SK-N-SH treated with all-trans-retinoic acid at 6 μM for 48 hours (cell line): ENCODE results near the gene RHOT2.

Source experiments
- ATAC-seq: fragments of 200-7000 bp; cut with Tn5 transposase; 3 replicates; pipeline ENCODE4 v1.9.1; 2020; ENCODE audit warnings: mild to moderate bottlenecking, moderate library complexity
- ARNTL ChIP-seq: fragments of 450-650 bp; formaldehyde crosslinking; IDR thresholded peaks from 2 replicates; pipeline ENCODE4 v1.5.0; 2020; ENCODE audit warnings: low read depth, mild to moderate bottlenecking, moderate library complexity, borderline replicate concordance
- BACH2 ChIP-seq: fragments of 250-450 bp; sonication (Bioruptor Pico); IDR thresholded peaks from 2 replicates; pipeline ENCODE4 v1.9.0; 2021; ENCODE audit warnings: mild to moderate bottlenecking, borderline replicate concordance
- CSDC2 ChIP-seq: fragments of 250-450 bp; sonication (Bioruptor Pico); IDR thresholded peaks from 2 replicates; pipeline ENCODE4 v1.5.0; 2020; ENCODE audit warnings: mild to moderate bottlenecking, moderate library complexity
- ESRRG ChIP-seq: fragments of 250-450 bp; sonication (Bioruptor Pico); IDR thresholded peaks from 2 replicates; pipeline ENCODE4 v1.6.1; 2021; ENCODE audit warnings: mild to moderate bottlenecking
- GLIS3 ChIP-seq: fragments of 250-450 bp; sonication (Bioruptor Pico); IDR thresholded peaks from 2 replicates; pipeline ENCODE4 v1.5.0; 2020; ENCODE audit warnings: mild to moderate bottlenecking, moderate library complexity
- OSR1 ChIP-seq: fragments of 250-450 bp; sonication (Bioruptor Pico); IDR thresholded peaks from 2 replicates; pipeline ENCODE4 v1.8.0; 2022; ENCODE audit warnings: moderate library complexity, mild to moderate bottlenecking, inconsistent platforms
- PPARA ChIP-seq: fragments of 250-450 bp; sonication (Bioruptor Pico); IDR thresholded peaks from 2 replicates; pipeline ENCODE4 v1.5.0; 2020; ENCODE audit warnings: mild to moderate bottlenecking, borderline replicate concordance
- RARB ChIP-seq: fragments of 250-450 bp; sonication (Bioruptor Pico); IDR thresholded peaks from 2 replicates; pipeline ENCODE4 v1.8.0; 2021; ENCODE audit warnings: mild to moderate bottlenecking, moderate library complexity
- TCF4 ChIP-seq: fragments of 250-450 bp; sonication (Bioruptor Pico); IDR thresholded peaks from 2 replicates; pipeline ENCODE4 v1.8.0; 2021; ENCODE audit warnings: mild to moderate bottlenecking, moderate library complexity, borderline replicate concordance
- TOX ChIP-seq: fragments of 250-450 bp; sonication (Bioruptor Pico); IDR thresholded peaks from 2 replicates; pipeline ENCODE4 v1.8.0; 2021; ENCODE audit warnings: mild to moderate bottlenecking, moderate library complexity, borderline replicate concordance
- ZC3H10 ChIP-seq: fragments of 250-450 bp; sonication (Bioruptor Pico); IDR thresholded peaks from 2 replicates; pipeline ENCODE4 v1.5.1; 2021; ENCODE audit warnings: mild to moderate bottlenecking, moderate library complexity
- ZFP3 ChIP-seq: fragments of 250-450 bp; sonication (Bioruptor Pico); IDR thresholded peaks from 2 replicates; pipeline ENCODE4 v1.5.0; 2020; ENCODE audit warnings: mild to moderate bottlenecking, moderate library complexity
- ZFP30 ChIP-seq: fragments of 450-650 bp; formaldehyde crosslinking; IDR thresholded peaks from 2 replicates; pipeline ENCODE4 v1.5.0; 2022; ENCODE audit warnings: mild to moderate bottlenecking, moderate library complexity
- ZNF565 ChIP-seq: fragments of 450-650 bp; formaldehyde crosslinking; conservative IDR thresholded peaks from 2 replicates; pipeline ENCODE4 v1.5.0; 2020; ENCODE audit warnings: low read depth, mild to moderate bottlenecking, moderate library complexity
- ZNF70 ChIP-seq: fragments of 450-650 bp; formaldehyde crosslinking; IDR thresholded peaks from 2 replicates; pipeline ENCODE4 v1.5.0; 2020; ENCODE audit warnings: mild to moderate bottlenecking, moderate library complexity
- ZNF8 ChIP-seq: fragments of 450-650 bp; formaldehyde crosslinking; IDR thresholded peaks from 2 replicates; pipeline ENCODE4 v1.5.0; 2020; ENCODE audit warnings: mild to moderate bottlenecking, moderate library complexity
- TF ChIP-seq, protein P1 (sequence below): fragments of 250-450 bp; sonication (Bioruptor Pico); IDR thresholded peaks from 2 replicates; pipeline ENCODE4 v1.5.1; 2021; ENCODE audit warnings: mild to moderate bottlenecking, moderate library complexity
- TF ChIP-seq, protein P2 (sequence below): fragments of 250-450 bp; sonication (Bioruptor Pico); IDR thresholded peaks from 2 replicates; pipeline ENCODE4 v1.8.0; 2021; ENCODE audit warnings: low read depth, mild to moderate bottlenecking, moderate library complexity, borderline replicate concordance
- TF ChIP-seq, protein P3 (sequence below): fragments of 250-450 bp; sonication (Bioruptor Pico); IDR thresholded peaks from 2 replicates; pipeline ENCODE4 v1.8.0; 2020; ENCODE audit warnings: mild to moderate bottlenecking, moderate library complexity, borderline replicate concordance

The RHOT2 gene

DNA sequence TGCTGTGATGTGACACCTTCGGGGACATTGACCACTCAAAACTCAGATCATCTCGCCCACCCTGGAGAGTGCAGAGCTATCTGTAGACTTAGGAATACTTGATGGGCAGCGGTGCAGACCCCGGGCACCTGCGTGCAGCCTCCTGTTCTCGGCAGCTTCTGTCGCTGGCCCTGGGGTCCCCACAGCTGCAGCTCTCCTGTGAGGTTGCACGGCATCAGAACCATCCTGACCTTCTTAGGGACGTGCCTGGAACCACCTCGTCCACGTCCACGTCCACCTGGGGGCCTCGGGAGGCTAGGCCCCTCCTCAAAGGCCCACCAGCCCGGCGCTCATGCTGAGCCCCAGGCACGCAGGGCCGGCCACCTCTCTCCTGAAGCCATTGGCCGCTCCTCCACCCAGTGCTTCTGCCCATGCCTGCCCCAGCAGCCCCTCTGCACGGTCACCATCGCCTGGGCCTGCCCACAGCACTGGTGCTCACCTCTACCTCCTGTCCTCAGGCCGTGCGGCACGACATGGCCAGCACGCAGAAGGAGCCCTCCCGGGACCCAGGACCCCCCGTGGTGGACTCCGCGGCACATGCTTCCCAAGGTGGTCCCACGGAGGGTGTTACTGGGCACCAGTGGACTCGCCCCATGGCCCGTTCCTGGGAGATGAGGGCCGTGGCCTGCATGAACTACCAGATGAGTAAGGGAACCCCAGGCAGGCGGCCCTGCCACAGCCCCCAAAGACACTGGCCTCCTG is 39.4 kb upstream of the RHOT2 start (continued):
- TF ChIP-seq, protein P1, sequence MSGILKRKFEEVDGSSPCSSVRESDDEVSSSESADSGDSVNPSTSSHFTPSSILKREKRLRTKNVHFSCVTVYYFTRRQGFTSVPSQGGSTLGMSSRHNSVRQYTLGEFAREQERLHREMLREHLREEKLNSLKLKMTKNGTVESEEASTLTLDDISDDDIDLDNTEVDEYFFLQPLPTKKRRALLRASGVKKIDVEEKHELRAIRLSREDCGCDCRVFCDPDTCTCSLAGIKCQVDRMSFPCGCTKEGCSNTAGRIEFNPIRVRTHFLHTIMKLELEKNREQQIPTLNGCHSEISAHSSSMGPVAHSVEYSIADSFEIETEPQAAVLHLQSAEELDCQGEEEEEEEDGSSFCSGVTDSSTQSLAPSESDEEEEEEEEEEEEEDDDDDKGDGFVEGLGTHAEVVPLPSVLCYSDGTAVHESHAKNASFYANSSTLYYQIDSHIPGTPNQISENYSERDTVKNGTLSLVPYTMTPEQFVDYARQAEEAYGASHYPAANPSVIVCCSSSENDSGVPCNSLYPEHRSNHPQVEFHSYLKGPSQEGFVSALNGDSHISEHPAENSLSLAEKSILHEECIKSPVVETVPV (CRISPR knock-in tag), result no peak

DNA sequence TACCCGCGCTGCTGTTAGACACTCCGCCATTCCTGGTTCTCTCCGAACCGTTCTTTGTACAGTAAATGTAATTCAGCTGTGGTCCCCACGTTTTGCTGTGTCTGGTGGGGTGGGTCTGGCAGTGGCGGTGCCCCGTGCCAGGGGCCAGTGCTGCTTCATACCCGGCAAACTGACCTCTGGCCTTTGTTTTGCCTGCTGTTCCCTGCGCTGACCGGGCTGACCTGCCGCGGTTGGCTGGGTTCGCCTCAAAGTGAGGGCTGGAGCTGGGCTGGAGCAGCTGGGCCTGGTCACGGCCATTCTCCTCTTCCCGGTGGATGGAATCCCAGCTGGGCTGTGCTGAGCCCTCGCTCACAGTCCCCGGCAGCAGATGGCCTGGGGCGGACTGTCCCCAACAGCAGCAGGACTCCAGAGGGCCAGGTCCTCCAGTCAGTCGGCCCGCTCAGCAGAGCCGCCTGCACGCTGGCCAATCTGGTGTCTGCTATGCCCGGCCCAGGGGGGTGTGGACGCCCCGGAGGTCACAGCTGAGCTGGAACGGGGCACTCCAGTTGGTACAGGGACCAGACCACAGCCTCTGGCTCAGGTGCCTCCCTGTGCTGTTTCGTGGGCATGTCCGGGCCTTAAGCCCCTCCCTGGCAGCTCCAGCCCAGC is 38.6 kb upstream of the RHOT2 start:
- no peak for ATAC-seq
- TF ChIP-seq, protein P1 (CRISPR knock-in tag), result no peak
- TF ChIP-seq, protein P2, sequence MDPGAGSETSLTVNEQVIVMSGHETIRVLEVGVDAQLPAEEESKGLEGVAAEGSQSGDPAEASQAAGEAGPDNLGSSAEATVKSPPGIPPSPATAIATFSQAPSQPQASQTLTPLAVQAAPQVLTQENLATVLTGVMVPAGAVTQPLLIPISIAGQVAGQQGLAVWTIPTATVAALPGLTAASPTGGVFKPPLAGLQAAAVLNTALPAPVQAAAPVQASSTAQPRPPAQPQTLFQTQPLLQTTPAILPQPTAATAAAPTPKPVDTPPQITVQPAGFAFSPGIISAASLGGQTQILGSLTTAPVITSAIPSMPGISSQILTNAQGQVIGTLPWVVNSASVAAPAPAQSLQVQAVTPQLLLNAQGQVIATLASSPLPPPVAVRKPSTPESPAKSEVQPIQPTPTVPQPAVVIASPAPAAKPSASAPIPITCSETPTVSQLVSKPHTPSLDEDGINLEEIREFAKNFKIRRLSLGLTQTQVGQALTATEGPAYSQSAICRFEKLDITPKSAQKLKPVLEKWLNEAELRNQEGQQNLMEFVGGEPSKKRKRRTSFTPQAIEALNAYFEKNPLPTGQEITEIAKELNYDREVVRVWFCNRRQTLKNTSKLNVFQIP, result no peak
- TF ChIP-seq BACH2 (CRISPR knock-in tag), result no peak
- TF ChIP-seq ZNF8 (CRISPR knock-in tag), result no peak
- no peak for TF ChIP-seq OSR1 (CRISPR knock-in tag)
- no peak for TF ChIP-seq ZFP3

DNA sequence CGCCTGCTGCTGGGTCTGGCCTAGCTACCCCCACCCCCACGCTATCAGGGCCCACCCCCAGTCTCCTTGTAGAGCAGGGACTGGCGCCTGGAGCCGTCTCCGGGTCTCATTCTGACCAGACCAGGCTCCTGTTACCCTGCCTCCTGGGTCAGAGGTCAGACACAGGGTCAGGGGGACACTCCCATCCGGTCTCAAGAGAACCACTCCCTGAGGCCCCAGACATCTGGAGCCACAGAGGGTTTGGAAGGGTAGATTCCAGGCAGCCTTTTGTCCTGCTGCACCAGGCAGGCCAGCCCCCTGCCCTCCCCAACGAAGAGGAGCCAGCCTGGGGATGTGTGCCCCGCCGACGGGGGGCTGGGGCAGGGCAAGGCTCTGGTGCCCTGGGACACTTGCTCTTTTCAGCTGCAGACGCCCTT is 38.1 kb upstream of the RHOT2 start:
- TF ChIP-seq ESRRG (CRISPR knock-in tag) (no peak), ZC3H10 (CRISPR knock-in tag) (no peak), PPARA (CRISPR knock-in tag) (no peak), TCF4 (CRISPR knock-in tag) (no peak), TOX (no peak), ARNTL (CRISPR knock-in tag) (no peak)
- TF ChIP-seq, protein P3, sequence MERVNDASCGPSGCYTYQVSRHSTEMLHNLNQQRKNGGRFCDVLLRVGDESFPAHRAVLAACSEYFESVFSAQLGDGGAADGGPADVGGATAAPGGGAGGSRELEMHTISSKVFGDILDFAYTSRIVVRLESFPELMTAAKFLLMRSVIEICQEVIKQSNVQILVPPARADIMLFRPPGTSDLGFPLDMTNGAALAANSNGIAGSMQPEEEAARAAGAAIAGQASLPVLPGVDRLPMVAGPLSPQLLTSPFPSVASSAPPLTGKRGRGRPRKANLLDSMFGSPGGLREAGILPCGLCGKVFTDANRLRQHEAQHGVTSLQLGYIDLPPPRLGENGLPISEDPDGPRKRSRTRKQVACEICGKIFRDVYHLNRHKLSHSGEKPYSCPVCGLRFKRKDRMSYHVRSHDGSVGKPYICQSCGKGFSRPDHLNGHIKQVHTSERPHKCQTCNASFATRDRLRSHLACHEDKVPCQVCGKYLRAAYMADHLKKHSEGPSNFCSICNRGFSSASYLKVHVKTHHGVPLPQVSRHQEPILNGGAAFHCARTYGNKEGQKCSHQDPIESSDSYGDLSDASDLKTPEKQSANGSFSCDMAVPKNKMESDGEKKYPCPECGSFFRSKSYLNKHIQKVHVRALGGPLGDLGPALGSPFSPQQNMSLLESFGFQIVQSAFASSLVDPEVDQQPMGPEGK, result no peak
- TF ChIP-seq, protein P1 (CRISPR knock-in tag), result no peak
- TF ChIP-seq, all 23 proteins: peak for 0
- no peak for ATAC-seq

DNA sequence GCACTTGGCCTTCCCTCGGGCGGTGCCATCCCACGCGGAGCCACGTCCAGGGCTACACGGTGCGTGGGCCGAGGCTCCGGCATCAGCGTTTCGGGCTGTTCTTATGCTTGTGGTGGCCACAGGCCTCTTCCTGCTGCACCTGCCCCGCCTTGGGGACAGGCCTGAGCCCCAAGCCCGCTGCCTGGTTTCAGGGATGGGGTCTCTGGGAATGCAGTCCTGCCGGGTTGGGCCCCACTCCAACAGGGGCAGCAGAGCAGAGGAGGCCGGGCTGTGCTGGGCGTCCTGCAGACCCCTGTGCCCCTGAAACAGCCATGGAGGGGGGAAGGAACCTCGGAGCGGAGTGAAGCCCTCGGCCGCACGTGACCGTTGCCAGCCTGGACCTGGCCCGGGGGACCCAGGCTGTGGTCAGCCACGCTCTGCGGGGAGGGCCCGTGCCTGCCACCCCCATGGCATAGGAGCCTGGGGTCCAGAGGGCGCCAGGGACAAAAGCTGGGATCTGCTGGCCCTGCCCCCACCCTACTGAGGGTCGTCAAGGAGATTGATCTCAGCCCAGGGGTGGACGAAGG is 37.6 kb upstream of the RHOT2 start:
- no peak for ATAC-seq
- no peak for TF ChIP-seq ZFP3
- no peak for TF ChIP-seq CSDC2 (CRISPR knock-in tag)
- no peak for TF ChIP-seq GLIS3 (CRISPR knock-in tag)
- TF ChIP-seq ZNF70 (CRISPR knock-in tag), result no peak
- TF ChIP-seq ZNF8 (CRISPR knock-in tag), result no peak
- no peak for TF ChIP-seq TCF4 (CRISPR knock-in tag)
- no peak for TF ChIP-seq ZFP30 (CRISPR knock-in tag)
- TF ChIP-seq PPARA (CRISPR knock-in tag), result no peak
- no peak for TF ChIP-seq ZNF565 (CRISPR knock-in tag)
- no peak for TF ChIP-seq OSR1 (CRISPR knock-in tag)
- TF ChIP-seq, protein P3, result no peak
- TF ChIP-seq RARB (CRISPR knock-in tag), result no peak
- TF ChIP-seq, protein P2, result no peak
